ENCODE data around the gene KLHL14. TPM values are rescaled to one million over a fixed set of nuclear protein-coding genes. Genes with fewer than 3 reads are reported as not detected.
"Not testable (repeated sequence)": the region's sequence is repeated elsewhere in the genome, so short reads cannot be mapped to it uniquely, and the experiment has no call there.

The KLHL14 gene
- total and polyA plus RNA-seq, 2 donors = 0.24 to 0.64 TPM

GRCh38 chr18:32654507-32654906 is 118.3 kb downstream of the KLHL14 start:
- DNase-seq (ENCODE audit: low read depth in 6 of 9, low spot score in 9 of 9); H3K9me3 ChIP-seq (ENCODE audit: control insufficient read depth in 2 of 2, insufficient read depth in 1 of 2, low read length in 1 of 2); H3K27ac ChIP-seq (ENCODE audit: low read depth in 1 of 2, low read length in 1 of 2); H3K4me1 ChIP-seq (ENCODE audit: control insufficient read depth in 2 of 2, insufficient read depth in 2 of 2, low read length in 2 of 2); H3K27me3 ChIP-seq (ENCODE audit: control insufficient read depth in 2 of 2, insufficient read depth in 1 of 2, low read length in 1 of 2); H3K4me3 ChIP-seq (ENCODE audit: low read length in 2 of 2); H3K36me3 ChIP-seq (ENCODE audit: control insufficient read depth in 2 of 2, insufficient read depth in 2 of 2, low read length in 1 of 2): not testable (repeated sequence)
- WGBS = 98% methylated on average over 3 of the region's 3 CpGs

- 94% methylated on average over 1 of the region's 1 CpG for WGBS
- not testable (repeated sequence) for H3K4me1 ChIP-seq (ENCODE audit: control insufficient read depth in 2 of 2, insufficient read depth in 2 of 2, low read length in 2 of 2); H3K36me3 ChIP-seq (ENCODE audit: control insufficient read depth in 2 of 2, insufficient read depth in 2 of 2, low read length in 1 of 2); H3K27me3 ChIP-seq (ENCODE audit: control insufficient read depth in 2 of 2, insufficient read depth in 1 of 2, low read length in 1 of 2); H3K9me3 ChIP-seq (ENCODE audit: control insufficient read depth in 2 of 2, insufficient read depth in 1 of 2, low read length in 1 of 2); H3K27ac ChIP-seq (ENCODE audit: low read depth in 1 of 2, low read length in 1 of 2); DNase-seq (ENCODE audit: low read depth in 6 of 9, low spot score in 9 of 9); H3K4me3 ChIP-seq (ENCODE audit: low read length in 2 of 2)
These were observed 135.2 kb downstream of the KLHL14 start for GRCh38 chr18:32637659-32638058.

GRCh38 chr18:32637226-32637625 is 135.6 kb downstream of the KLHL14 start:
- DNase-seq (ENCODE audit: low read depth in 6 of 9, low spot score in 9 of 9) = no peak
- Histone ChIP-seq H3K36me3 (ENCODE audit: control insufficient read depth in 2 of 2, insufficient read depth in 2 of 2, low read length in 1 of 2) (no peaks in the 10 kb centered on the region), H3K27ac (ENCODE audit: low read depth in 1 of 2, low read length in 1 of 2) (no peak overlapping the region), H3K4me1 (ENCODE audit: control insufficient read depth in 2 of 2, insufficient read depth in 2 of 2, low read length in 2 of 2) (no peaks in the 10 kb centered on the region), H3K9me3 (ENCODE audit: control insufficient read depth in 2 of 2, insufficient read depth in 1 of 2, low read length in 1 of 2) (no peaks in the 10 kb centered on the region), H3K27me3 (ENCODE audit: control insufficient read depth in 2 of 2, insufficient read depth in 1 of 2, low read length in 1 of 2) (no peaks in the 10 kb centered on the region), H3K4me3 (ENCODE audit: low read length in 2 of 2) (no peak overlapping the region)
- WGBS = 95% methylated on average over 2 of the region's 2 CpGs

- H3K27ac ChIP-seq (ENCODE audit: low read depth in 1 of 2, low read length in 1 of 2) = no peak overlapping the region
- 93% methylated on average over 5 of the region's 5 CpGs for WGBS
- no peaks in the 10 kb centered on the region for H3K27me3 ChIP-seq (ENCODE audit: control insufficient read depth in 2 of 2, insufficient read depth in 1 of 2, low read length in 1 of 2)
- no peak for DNase-seq (ENCODE audit: low read depth in 6 of 9, low spot score in 9 of 9)
- H3K4me1 ChIP-seq (ENCODE audit: control insufficient read depth in 2 of 2, insufficient read depth in 2 of 2, low read length in 2 of 2) = no peaks in the 10 kb centered on the region
- no peaks in the 10 kb centered on the region for H3K36me3 ChIP-seq (ENCODE audit: control insufficient read depth in 2 of 2, insufficient read depth in 2 of 2, low read length in 1 of 2)
- H3K9me3 ChIP-seq (ENCODE audit: control insufficient read depth in 2 of 2, insufficient read depth in 1 of 2, low read length in 1 of 2) = no peaks in the 10 kb centered on the region
- no peak overlapping the region for H3K4me3 ChIP-seq (ENCODE audit: low read length in 2 of 2)
These were observed 137.9 kb downstream of the KLHL14 start for GRCh38 chr18:32634876-32635431.

GRCh38 chr18:32629981-32630700 is 142.7 kb downstream of the KLHL14 start:
- H3K36me3 ChIP-seq (ENCODE audit: control insufficient read depth in 2 of 2, insufficient read depth in 2 of 2, low read length in 1 of 2) = no peaks in the 10 kb centered on the region
- no peaks in the 10 kb centered on the region for H3K4me1 ChIP-seq (ENCODE audit: control insufficient read depth in 2 of 2, insufficient read depth in 2 of 2, low read length in 2 of 2)
- no peaks in the 10 kb centered on the region for H3K9me3 ChIP-seq (ENCODE audit: control insufficient read depth in 2 of 2, insufficient read depth in 1 of 2, low read length in 1 of 2)
- no peak for DNase-seq (ENCODE audit: low read depth in 6 of 9, low spot score in 9 of 9)
- 85% methylated on average over 16 of the region's 16 CpGs for WGBS
- H3K27me3 ChIP-seq (ENCODE audit: control insufficient read depth in 2 of 2, insufficient read depth in 1 of 2, low read length in 1 of 2) = no peaks in the 10 kb centered on the region
- no peak overlapping the region for H3K27ac ChIP-seq (ENCODE audit: low read depth in 1 of 2, low read length in 1 of 2)
- H3K4me3 ChIP-seq (ENCODE audit: low read length in 2 of 2) = no peak overlapping the region

- H3K36me3 ChIP-seq (ENCODE audit: control insufficient read depth in 2 of 2, insufficient read depth in 2 of 2, low read length in 1 of 2) = no peaks in the 10 kb centered on the region
- DNase-seq (ENCODE audit: low read depth in 6 of 9, low spot score in 9 of 9) = no peak
- H3K4me1 ChIP-seq (ENCODE audit: control insufficient read depth in 2 of 2, insufficient read depth in 2 of 2, low read length in 2 of 2) = no peaks in the 10 kb centered on the region
- no peaks in the 10 kb centered on the region for H3K27me3 ChIP-seq (ENCODE audit: control insufficient read depth in 2 of 2, insufficient read depth in 1 of 2, low read length in 1 of 2)
- H3K27ac ChIP-seq (ENCODE audit: low read depth in 1 of 2, low read length in 1 of 2) = no peak overlapping the region
- WGBS = 89% methylated on average over 2 of the region's 2 CpGs
- no peaks in the 10 kb centered on the region for H3K9me3 ChIP-seq (ENCODE audit: control insufficient read depth in 2 of 2, insufficient read depth in 1 of 2, low read length in 1 of 2)
- no peak overlapping the region for H3K4me3 ChIP-seq (ENCODE audit: low read length in 2 of 2)
These were observed 143.5 kb downstream of the KLHL14 start for GRCh38 chr18:32629292-32629691.

- WGBS = 90% methylated on average over 3 of the region's 3 CpGs
- Histone ChIP-seq H3K4me1 (ENCODE audit: control insufficient read depth in 2 of 2, insufficient read depth in 2 of 2, low read length in 2 of 2) (no peaks in the 10 kb centered on the region), H3K4me3 (ENCODE audit: low read length in 2 of 2) (no peak overlapping the region), H3K27ac (ENCODE audit: low read depth in 1 of 2, low read length in 1 of 2) (no peak overlapping the region), H3K36me3 (ENCODE audit: control insufficient read depth in 2 of 2, insufficient read depth in 2 of 2, low read length in 1 of 2) (no peaks in the 10 kb centered on the region), H3K9me3 (ENCODE audit: control insufficient read depth in 2 of 2, insufficient read depth in 1 of 2, low read length in 1 of 2) (no peaks in the 10 kb centered on the region), H3K27me3 (ENCODE audit: control insufficient read depth in 2 of 2, insufficient read depth in 1 of 2, low read length in 1 of 2) (no peaks in the 10 kb centered on the region)
- no peak for DNase-seq (ENCODE audit: low read depth in 6 of 9, low spot score in 9 of 9)
These were observed 148.6 kb downstream of the KLHL14 start for GRCh38 chr18:32624182-32624723.

GRCh38 chr18:32623563-32623962 is 149.3 kb downstream of the KLHL14 start:
- no peaks in the 10 kb centered on the region for H3K4me1 ChIP-seq (ENCODE audit: control insufficient read depth in 2 of 2, insufficient read depth in 2 of 2, low read length in 2 of 2)
- H3K27me3 ChIP-seq (ENCODE audit: control insufficient read depth in 2 of 2, insufficient read depth in 1 of 2, low read length in 1 of 2) = no peaks in the 10 kb centered on the region
- H3K4me3 ChIP-seq (ENCODE audit: low read length in 2 of 2) = no peak overlapping the region
- H3K27ac ChIP-seq (ENCODE audit: low read depth in 1 of 2, low read length in 1 of 2) = no peak overlapping the region
- H3K9me3 ChIP-seq (ENCODE audit: control insufficient read depth in 2 of 2, insufficient read depth in 1 of 2, low read length in 1 of 2) = no peaks in the 10 kb centered on the region
- no peak for DNase-seq (ENCODE audit: low read depth in 6 of 9, low spot score in 9 of 9)
- no peaks in the 10 kb centered on the region for H3K36me3 ChIP-seq (ENCODE audit: control insufficient read depth in 2 of 2, insufficient read depth in 2 of 2, low read length in 1 of 2)
